Breast epithelium (tissue), 4 donors: ENCODE results near the gene CDK12. TPM values are rescaled to one million over a fixed set of nuclear protein-coding genes. Genes with fewer than 3 reads are reported as not detected.

Source experiments
- DNase-seq, 2 donors: peaks; one replicate each; pipeline ENCODE4 v3.0.0-alpha.2; 2019; ENCODE audit warnings: low spot score in 2 of 2
- H3K27ac ChIP-seq, 2 donors: fragments of 200-600 bp; sonication (generic) in 1 of 2; one replicate each; pipeline ENCODE4 v1.5.1; 2016 to 2019; ENCODE audit warnings: mild to moderate bottlenecking in 1 of 2
- H3K27me3 ChIP-seq, 2 donors: fragments of 200-600 bp; sonication (generic) in 1 of 2; one replicate each; pipeline versions ENCODE4 v1.5.1 to v1.6.0; 2017 to 2019; ENCODE audit warnings: control low read depth in 1 of 2, mild to moderate bottlenecking in 1 of 2
- H3K36me3 ChIP-seq: fragments of 200-600 bp; one replicate; pipeline ENCODE4 v1.5.1; 2019
- H3K4me1 ChIP-seq, 2 donors: fragments of 200-600 bp; sonication (generic); one replicate each; pipeline ENCODE4 v1.5.1; 2016 to 2019; ENCODE audit warnings: control low read depth in 1 of 2
- H3K4me3 ChIP-seq, 3 donors: fragments of 200-600 bp; sonication (generic); 1 replicate in 2 of 3; 2 replicates in 1 of 3; pipeline ENCODE4 v1.5.1; 2016 to 2019; ENCODE audit warnings: mild to moderate bottlenecking in 3 of 3, moderate library complexity in 2 of 3
- H3K9me3 ChIP-seq, 2 donors: fragments of 200-600 bp; sonication (generic) in 1 of 2; one replicate each; pipeline ENCODE4 v1.5.1; 2016 to 2019; ENCODE audit warnings: control low read depth in 1 of 2
- CTCF ChIP-seq, 3 donors: fragments of 450-650 bp; IDR thresholded peaks; one replicate each; pipeline ENCODE4 v1.5.1; 2016 to 2017; ENCODE audit warnings: antibody characterized with exemption in 3 of 3, mild to moderate bottlenecking in 3 of 3, moderate library complexity in 3 of 3
- POLR2A ChIP-seq: fragments of 450-650 bp; IDR thresholded peaks from one replicate; pipeline ENCODE4 v1.6.1; 2016; ENCODE audit warnings: antibody characterized with exemption, mild to moderate bottlenecking, moderate library complexity
- POLR2AphosphoS5 ChIP-seq, 3 donors: sonication (generic); formaldehyde crosslinking; IDR thresholded peaks; one replicate each; pipeline ENCODE4 v1.6.1; 2017; ENCODE audit warnings: antibody characterized with exemption in 3 of 3
- intact Hi-C: fragments of 100-400 bp; cut with DNase I; formaldehyde crosslinking; loops from one replicate; pipeline ENCODE4 v1.15.1; 2023; ENCODE audit warnings: low total_unique reads
- total RNA-seq, 3 donors: library from RNA; depleted of rRNA; stranded (reverse); fragments of >200 nt; gene quantifications; one replicate each; pipeline ENCODE4 v1.1.0, GENCODE V29; 2016

CDK12 gene
- total RNA-seq, 3 donors from 2014 or later, result 38.6 to 58.2 (median 41.3) TPM

- H3K4me3 ChIP-seq, result no peak overlapping the region
- H3K36me3 ChIP-seq, result peaks cover 12% of the 10 kb centered on the region
- DNase-seq, result no peak
- H3K27ac ChIP-seq, result no peak overlapping the region
- H3K4me1 ChIP-seq, result no peaks in the 10 kb centered on the region
- intact Hi-C loops, result no loop called here
- H3K9me3 ChIP-seq, result no peaks in the 10 kb centered on the region
- TF ChIP-seq POLR2A, result no peak
- TF ChIP-seq CTCF (IDR thresholded peaks at IDR 0.05), result no peak
- no peak for TF ChIP-seq POLR2AphosphoS5 (IDR thresholded peaks at IDR 0.05)
- H3K27me3 ChIP-seq, result no peaks in the 10 kb centered on the region
Measured at GRCh38 chr17:39507511-39507910, 46.2 kb downstream of the CDK12 start.

- no peak overlapping the region for H3K4me3 ChIP-seq
- no peaks in the 10 kb centered on the region for H3K9me3 ChIP-seq
- no peaks in the 10 kb centered on the region for H3K27me3 ChIP-seq
- no peak overlapping the region for H3K27ac ChIP-seq
- intact Hi-C loops, result loop anchor here (2.0 kb wide), 1 partner anchor 38 kb away; no protein-coding TSS in a partner anchor
- DNase-seq, result no peak
- H3K4me1 ChIP-seq, result no peaks in the 10 kb centered on the region
- TF ChIP-seq POLR2A (no peak), CTCF (IDR thresholded peaks at IDR 0.05) (no peak), POLR2AphosphoS5 (IDR thresholded peaks at IDR 0.05) (no peak)
- H3K36me3 ChIP-seq, result peaks cover 14% of the 10 kb centered on the region
Measured at GRCh38 chr17:39508987-39509386, 47.7 kb downstream of the CDK12 start.

- no peak for DNase-seq
- H3K4me1 ChIP-seq, result no peaks in the 10 kb centered on the region
- no peak overlapping the region for H3K27ac ChIP-seq
- H3K9me3 ChIP-seq, result no peaks in the 10 kb centered on the region
- no peaks in the 10 kb centered on the region for H3K27me3 ChIP-seq
- intact Hi-C loops, result no loop called here
- TF ChIP-seq CTCF (IDR thresholded peaks at IDR 0.05), result no peak
- no peak for TF ChIP-seq POLR2AphosphoS5 (IDR thresholded peaks at IDR 0.05)
- H3K36me3 ChIP-seq, result peaks cover 23% of the 10 kb centered on the region
- H3K4me3 ChIP-seq, result no peak overlapping the region
Measured at GRCh38 chr17:39513309-39513708, 52.0 kb downstream of the CDK12 start.

GRCh38 chr17:39513915-39514314, 52.6 kb downstream of the CDK12 start:
- no peaks in the 10 kb centered on the region for H3K4me1 ChIP-seq

GRCh38 chr17:39517224-39517623, 55.9 kb downstream of the CDK12 start:
- no peak for DNase-seq
- Histone ChIP-seq H3K27ac (no peak overlapping the region), H3K9me3 (no peaks in the 10 kb centered on the region), H3K27me3 (no peaks in the 10 kb centered on the region), H3K36me3 (peaks cover 19% of the 10 kb centered on the region), H3K4me3 (no peak overlapping the region), H3K4me1 (no peaks in the 10 kb centered on the region)
- TF ChIP-seq POLR2AphosphoS5 (IDR thresholded peaks at IDR 0.05), result no peak
- no peak for TF ChIP-seq CTCF (IDR thresholded peaks at IDR 0.05)
- no peak for TF ChIP-seq POLR2A
- intact Hi-C loops, result no loop called here

More at GRCh38 chr17:39513915-39514314, 52.6 kb downstream of the CDK12 start:
- Histone ChIP-seq H3K27ac (no peak overlapping the region), H3K4me3 (no peak overlapping the region), H3K27me3 (no peaks in the 10 kb centered on the region), H3K36me3 (peaks cover 24% of the 10 kb centered on the region), H3K9me3 (no peaks in the 10 kb centered on the region)
- TF ChIP-seq CTCF (IDR thresholded peaks at IDR 0.05) (no peak), POLR2AphosphoS5 (IDR thresholded peaks at IDR 0.05) (no peak), POLR2A (no peak)
- DNase-seq, result no peak
- intact Hi-C loops, result no loop called here
